Activated T-helper 1 cell treated with anti-CD3 and anti-CD28 coated beads, Interleukin-2, amount 50 U/mL, for 16 hours (primary cell): Measurements from ENCODE around the gene SH3BP2.

Experiments used
- DNase-seq, 2 donors: peaks; one replicate each; pipeline ENCODE4 v3.0.0-alpha.2; 2020; ENCODE audit warnings: low read depth in 1 of 2, low spot score in 1 of 2

Gene SH3BP2

DNA sequence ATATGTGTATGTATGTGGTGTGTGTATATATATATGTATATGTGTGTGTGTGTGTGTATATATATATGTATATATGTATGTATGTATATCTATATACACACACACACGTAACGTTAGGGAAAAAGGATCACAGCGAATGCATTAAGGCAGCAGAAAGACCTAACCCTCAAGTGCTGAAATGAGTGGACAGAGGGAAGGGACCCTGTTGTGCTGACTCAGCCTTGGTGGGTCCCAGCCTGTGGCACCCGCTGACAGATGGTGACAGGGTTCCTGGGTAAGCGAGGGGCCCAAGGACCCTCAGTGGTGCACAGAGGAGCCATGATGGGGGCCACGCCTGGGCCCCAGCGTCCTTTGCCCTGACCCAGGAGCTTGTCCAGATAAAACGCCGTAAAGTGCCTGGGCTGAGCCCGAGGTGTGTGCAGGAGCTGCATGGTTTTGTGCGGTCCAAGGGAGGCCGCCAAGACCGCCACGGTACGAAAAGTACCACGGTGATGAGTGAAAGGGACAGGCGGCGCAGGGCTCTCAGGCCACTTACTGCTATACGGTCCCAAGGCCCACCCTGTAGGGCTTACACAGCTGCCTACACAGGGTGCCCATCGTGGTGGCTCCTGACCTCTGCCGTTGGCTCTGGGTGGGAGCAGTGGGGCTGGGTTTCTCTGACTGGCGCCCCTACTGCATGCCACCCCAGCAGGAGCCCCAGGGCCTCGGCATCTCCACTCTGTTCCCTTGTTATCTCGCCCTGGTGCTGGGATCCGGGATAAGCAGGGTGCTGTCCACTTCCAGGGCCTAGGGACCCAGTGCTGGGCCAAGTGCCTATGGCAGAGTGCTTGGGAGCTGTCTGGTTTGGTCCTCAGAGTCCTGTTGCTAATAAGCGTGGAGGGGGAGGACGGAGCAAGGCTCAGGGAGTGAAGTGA lies 10.0 kb downstream of the SH3BP2 start:
- DNase-seq, result no peak

- no peak for DNase-seq
Measured at GRCh38 chr4:2803624-2804448, 11.0 kb downstream of the SH3BP2 start.

DNA sequence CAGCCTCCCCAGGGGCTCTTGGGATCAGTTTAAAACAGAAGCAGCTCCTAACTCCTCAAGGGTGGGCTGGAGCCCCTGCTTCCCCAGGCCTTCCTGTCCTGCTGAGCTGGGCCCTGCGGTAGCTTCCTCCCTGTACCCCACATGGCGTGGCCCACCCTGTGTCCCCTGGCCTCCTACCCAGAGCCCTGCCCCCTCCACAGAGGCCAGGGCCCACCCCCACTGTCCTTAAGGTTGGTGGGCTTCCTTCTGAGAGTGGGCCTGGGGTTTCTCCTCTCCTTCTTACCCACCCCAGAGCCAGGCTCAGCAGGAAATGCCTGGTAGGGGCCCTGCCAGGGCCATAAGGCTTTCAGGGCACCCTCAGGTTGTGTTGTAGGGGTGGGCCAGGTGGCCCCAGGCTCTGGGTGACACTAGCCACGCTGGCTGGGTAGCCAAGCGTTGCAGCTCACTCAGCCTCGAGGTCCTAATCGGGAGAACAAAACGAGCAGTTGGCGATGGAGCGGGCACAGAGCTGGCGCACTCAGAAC lies 11.6 kb downstream of the SH3BP2 start:
- no peak for DNase-seq

DNA sequence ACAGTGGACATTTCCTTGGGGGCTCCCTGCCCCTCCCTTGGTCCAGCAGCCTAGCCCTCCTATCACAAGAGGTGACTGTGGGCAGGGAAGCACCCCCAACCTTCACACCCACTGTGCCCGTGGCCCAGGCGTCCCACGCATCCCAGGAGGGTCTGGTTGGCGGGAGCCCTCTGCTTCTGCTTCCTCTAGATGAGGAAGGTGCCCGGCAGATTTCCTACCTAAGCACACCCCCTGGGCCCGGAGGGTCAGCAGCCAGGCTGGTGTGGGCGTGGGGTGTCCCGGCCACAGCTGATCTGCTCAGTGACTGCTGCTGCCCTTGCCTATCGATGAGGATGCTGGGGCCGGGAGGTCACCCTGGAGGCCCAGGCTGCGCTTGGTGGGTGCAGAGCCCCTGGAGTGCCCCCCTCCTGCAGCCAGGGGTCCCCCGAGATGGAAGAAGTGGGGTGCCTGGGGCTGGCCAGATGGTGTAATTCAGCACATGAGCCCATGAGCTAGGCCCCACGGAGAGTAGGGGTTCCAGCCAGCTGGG lies 12.2 kb downstream of the SH3BP2 start:
- DNase-seq, result no peak

DNA sequence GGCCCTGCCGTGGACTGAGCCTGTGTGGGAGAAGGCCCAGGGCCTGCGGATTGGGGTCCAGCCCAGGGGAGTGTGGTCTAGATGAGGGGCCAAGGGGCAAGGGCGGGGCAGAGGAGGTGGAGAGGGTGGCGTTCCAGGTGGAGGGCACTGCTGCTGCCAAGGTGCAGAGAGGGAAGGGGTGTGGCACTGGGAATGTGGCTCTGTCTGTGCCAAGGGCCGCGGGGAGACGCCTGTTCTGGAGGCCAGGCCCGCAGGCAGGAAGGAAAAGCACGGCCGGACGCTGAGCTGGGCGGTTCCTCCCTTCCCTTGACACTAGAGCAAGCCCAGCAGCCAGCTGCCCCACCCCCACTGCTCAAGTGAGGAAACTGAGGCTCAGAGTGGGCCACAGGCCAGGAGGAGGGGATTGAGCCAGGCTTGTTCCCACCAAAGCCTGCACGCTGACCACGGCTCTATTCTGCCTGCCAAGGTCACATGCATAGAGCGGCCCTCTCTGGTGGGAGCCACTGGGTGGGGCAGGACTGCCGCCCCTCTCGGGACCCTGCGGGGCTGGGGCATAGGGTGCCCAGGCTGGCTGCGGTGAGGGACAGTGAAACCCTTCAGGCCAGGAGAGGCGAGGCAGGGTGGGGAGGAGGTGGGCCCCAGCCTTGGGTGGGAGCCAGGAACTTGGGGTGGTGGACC lies 13.0 kb downstream of the SH3BP2 start:
- no peak for DNase-seq

DNA sequence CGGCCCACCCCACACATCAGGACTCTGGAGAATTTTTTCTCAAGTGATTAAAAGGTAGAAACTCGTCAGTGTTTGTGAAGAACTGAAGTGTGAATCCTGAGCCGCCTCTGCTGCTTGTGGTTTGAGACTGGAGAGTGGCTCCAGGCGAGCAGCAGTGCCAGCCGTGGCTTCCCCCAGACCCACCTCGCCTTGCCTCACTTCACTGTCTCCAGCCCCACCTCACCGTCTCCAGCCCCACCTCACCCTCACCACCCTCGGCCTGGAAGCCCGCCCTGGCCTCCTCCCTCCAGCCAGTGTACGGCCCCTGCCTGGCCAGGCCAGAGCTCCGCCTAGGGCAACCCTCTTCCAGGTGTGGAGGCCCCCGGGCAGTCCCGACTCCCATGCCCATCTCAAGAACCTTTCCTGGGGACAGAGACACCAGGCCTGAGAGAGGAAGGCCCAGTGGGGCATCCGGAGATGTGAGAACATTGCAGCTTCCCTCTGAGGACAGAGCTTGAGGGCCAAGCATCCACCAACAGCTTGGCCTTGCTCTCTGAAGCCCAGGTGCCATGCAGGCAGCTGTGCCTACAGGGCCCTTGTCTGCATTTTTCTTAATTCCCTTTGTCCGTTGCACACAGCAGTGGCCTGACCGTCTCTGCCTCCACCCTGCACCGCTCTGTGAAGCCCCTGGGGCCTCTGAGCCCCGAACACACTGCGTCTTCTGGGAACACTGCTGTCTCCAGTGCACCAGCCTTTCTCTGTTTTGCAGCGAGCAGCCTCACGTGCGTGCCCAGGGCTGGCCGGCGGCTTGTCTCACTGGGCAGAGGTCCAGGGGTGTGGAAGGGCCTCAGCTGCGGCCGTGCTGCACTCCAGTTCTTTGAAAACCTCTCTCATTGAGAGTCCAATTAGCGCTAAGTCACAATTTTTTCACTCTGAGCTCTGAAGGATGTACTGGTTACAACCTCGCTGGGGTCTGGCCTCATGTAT lies 13.8 kb downstream of the SH3BP2 start:
- no peak for DNase-seq

DNA sequence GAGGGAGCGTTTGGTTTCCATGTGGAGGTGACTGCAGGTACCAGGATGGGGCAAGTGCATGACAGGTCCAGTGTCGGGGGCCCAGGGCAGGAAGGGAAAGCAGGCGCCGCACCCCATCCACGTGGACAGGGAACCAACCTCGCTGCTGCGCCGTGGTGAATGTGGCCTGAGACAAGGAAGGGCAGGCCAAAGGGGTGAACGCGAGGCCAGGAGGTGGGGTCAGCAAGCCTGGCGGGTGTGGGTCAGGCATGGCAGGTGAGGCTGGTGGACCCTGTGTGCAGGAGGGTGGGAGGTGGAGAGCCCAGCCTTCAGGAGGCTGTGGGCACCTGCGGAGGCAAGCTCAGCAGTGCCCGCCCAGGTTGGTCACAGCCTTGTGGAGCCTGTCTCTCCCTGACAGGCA lies 14.7 kb downstream of the SH3BP2 start:
- no peak for DNase-seq

- no peak for DNase-seq
Measured at GRCh38 chr4:2808001-2808400, 15.1 kb downstream of the SH3BP2 start.

GRCh38 chr4:2809610-2810180 lies 16.8 kb downstream of the SH3BP2 start:
- no peak for DNase-seq

GRCh38 chr4:2810388-2810787 lies 17.5 kb downstream of the SH3BP2 start:
- no peak for DNase-seq

DNA sequence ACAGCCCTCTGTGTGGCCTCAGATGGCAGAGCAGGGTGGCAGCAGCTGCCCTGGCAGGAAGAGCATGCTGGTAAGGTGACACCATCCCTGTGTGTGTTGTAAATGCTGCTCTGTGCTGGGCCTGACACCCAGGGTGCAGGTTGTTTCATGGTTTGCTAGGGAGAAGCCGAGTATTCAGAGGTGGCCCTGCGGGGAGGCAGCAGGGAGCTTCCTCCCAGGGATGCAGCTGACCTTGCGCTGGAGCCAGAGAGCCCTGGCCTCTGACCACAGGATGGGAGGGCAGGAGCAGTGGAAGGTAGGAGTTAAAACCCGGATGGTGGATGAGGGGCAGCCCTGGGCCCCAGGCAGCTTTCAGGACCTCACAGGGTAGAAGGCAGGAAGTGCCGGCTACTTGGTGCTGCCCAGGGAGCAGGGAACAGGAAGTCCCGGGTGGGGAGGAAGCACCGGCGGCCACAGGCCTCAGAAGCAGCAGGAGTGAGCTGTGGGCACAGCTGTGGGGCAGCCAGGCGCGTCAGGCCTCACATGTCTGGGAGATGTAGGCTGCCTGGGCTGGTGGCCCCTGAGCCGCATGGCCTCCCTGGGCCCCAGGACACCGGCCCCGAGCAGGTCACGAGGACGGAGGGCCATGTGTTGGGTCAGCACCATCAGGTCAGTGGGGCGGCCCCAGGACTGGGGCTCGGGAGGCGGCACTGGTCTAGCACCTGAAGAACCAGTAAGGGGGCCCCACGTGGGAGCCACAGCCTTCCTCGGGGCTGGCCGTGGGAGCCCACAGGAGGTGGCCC lies 19.1 kb downstream of the SH3BP2 start:
- peak in 1 of 2 donors; percentile 23 for DNase-seq

- no peak for DNase-seq
Measured at GRCh38 chr4:2812612-2813354, 19.9 kb downstream of the SH3BP2 start.

- no peak for DNase-seq
Measured at GRCh38 chr4:2813446-2814405, 20.8 kb downstream of the SH3BP2 start.

GRCh38 chr4:2814627-2815270 lies 21.9 kb downstream of the SH3BP2 start:
- no peak for DNase-seq

DNA sequence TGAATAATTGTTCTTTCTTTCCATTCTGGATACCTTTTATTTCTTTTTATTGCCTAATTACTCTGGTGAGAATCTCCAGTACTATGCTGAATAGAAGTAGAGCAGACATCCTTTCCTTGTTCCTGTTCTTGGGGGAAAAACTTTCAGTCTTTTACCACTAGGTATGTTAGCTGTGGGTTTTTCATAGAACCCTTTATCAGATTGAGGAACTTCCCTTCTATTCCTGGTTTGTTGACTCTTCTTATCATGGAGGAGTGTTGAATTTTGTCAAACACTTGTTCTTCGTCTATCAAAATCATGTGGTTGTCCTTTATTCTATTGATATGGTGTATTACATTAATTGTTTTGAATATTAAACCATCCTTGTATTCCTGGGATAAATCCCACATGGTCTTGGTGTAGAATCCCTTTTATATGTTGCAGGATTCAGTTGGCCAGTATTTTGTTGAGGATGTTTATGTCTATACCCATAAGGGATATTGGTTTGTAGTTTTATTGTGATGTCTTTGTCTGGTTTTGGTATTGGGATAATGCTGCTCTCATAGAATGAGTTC lies 23.6 kb downstream of the SH3BP2 start:
- DNase-seq, result no peak

- no peak for DNase-seq
Measured at GRCh38 chr4:2817137-2817536, 24.3 kb downstream of the SH3BP2 start.
